Stimulated activated CD8-positive, alpha-beta memory T cell treated with anti-CD3 and anti-CD28 coated beads, Interleukin-12 subunit alpha, Interleukin-12 subunit beta, amount 100 ng/mL, for 1 hour (primary cell): Measurements from ENCODE around the gene LPCAT1.
"Not testable (repeated sequence)": the region's sequence is repeated elsewhere in the genome, so short reads cannot be mapped to it uniquely, and the experiment has no call there.

Experiments
- DNase-seq: peaks from one replicate; pipeline ENCODE4 v3.0.0-alpha.2; 2020; ENCODE audit warnings: low read depth

Gene LPCAT1

GRCh38 chr5:1423901-1424603, 99.7 kb downstream of the LPCAT1 start:
- no peak for DNase-seq

GRCh38 chr5:1422522-1422921, 101.2 kb downstream of the LPCAT1 start:
- DNase-seq: not testable (repeated sequence)

- no peak for DNase-seq
These were observed 102.0 kb downstream of the LPCAT1 start for GRCh38 chr5:1421521-1422341.

GRCh38 chr5:1420211-1421195, 103.3 kb downstream of the LPCAT1 start:
- DNase-seq: no peak

- DNase-seq: no peak
These were observed 104.1 kb downstream of the LPCAT1 start for GRCh38 chr5:1419476-1420210.

GRCh38 chr5:1418921-1419280, 104.9 kb downstream of the LPCAT1 start:
- no peak for DNase-seq

- DNase-seq: no peak
These were observed 105.4 kb downstream of the LPCAT1 start for GRCh38 chr5:1418238-1418920.

- DNase-seq: no peak
These were observed 106.1 kb downstream of the LPCAT1 start for GRCh38 chr5:1417586-1418225.

- no peak for DNase-seq
These were observed 106.8 kb downstream of the LPCAT1 start for GRCh38 chr5:1416856-1417469.

- DNase-seq: no peak
These were observed 108.0 kb downstream of the LPCAT1 start for GRCh38 chr5:1415626-1416360.

- no peak for DNase-seq
These were observed 108.7 kb downstream of the LPCAT1 start for GRCh38 chr5:1415059-1415425.

GRCh38 chr5:1414311-1415058, 109.3 kb downstream of the LPCAT1 start:
- DNase-seq: no peak

- no peak for DNase-seq
These were observed 110.0 kb downstream of the LPCAT1 start for GRCh38 chr5:1413611-1414241.

- DNase-seq: no peak
These were observed 110.5 kb downstream of the LPCAT1 start for GRCh38 chr5:1413211-1413610.

- no peak for DNase-seq
These were observed 111.1 kb downstream of the LPCAT1 start for GRCh38 chr5:1412621-1413020.

GRCh38 chr5:1412163-1412562, 111.6 kb downstream of the LPCAT1 start:
- DNase-seq: no peak
